HT1080 (cell line): ENCODE measurements around the gene PER2. TPM values are rescaled to one million over a fixed set of nuclear protein-coding genes. Genes with fewer than 3 reads are reported as not detected.

Experiments used
- DNase-seq: peaks from one replicate; pipeline ENCODE4 v3.0.0-alpha.2; 2015; ENCODE audit warnings: low read depth
- total RNA-seq: library from RNA; depleted of rRNA; stranded (reverse); fragments of >200 nt; shearing (Covaris generic); gene quantifications from 2 replicates; pipeline ENCODE4 v1.2.3, GENCODE V29; 2014

Gene PER2
- total RNA-seq, 1 experiment from 2014 or later: 2.6 TPM

GRCh38 chr2:238269741-238270140 is 18.7 kb downstream of the PER2 start:
- no peak for DNase-seq

- DNase-seq: no peak
Observed at GRCh38 chr2:238267884-238268680, 20.3 kb downstream of the PER2 start.

- peak; percentile 38 for DNase-seq
Observed at GRCh38 chr2:238267341-238267710, 21.1 kb downstream of the PER2 start.

GRCh38 chr2:238265605-238266004 is 22.8 kb downstream of the PER2 start:
- DNase-seq: no peak

GRCh38 chr2:238264072-238264460 is 24.3 kb downstream of the PER2 start:
- no peak for DNase-seq

GRCh38 chr2:238263204-238264071 is 25.0 kb downstream of the PER2 start:
- DNase-seq: peak; percentile 79

GRCh38 chr2:238262496-238263122 is 25.8 kb downstream of the PER2 start:
- DNase-seq: no peak

- DNase-seq: no peak
Observed at GRCh38 chr2:238261718-238262375, 26.6 kb downstream of the PER2 start.

GRCh38 chr2:238260883-238261282 is 27.5 kb downstream of the PER2 start:
- no peak for DNase-seq

- no peak for DNase-seq
Observed at GRCh38 chr2:238259061-238260020, 29.1 kb downstream of the PER2 start.

- DNase-seq: no peak
Observed at GRCh38 chr2:238257786-238258700, 30.4 kb downstream of the PER2 start.

GRCh38 chr2:238256594-238257104 is 31.8 kb downstream of the PER2 start:
- DNase-seq: peak; percentile 81

GRCh38 chr2:238256111-238256510 is 32.3 kb downstream of the PER2 start:
- DNase-seq: no peak

- no peak for DNase-seq
Observed at GRCh38 chr2:238255636-238256035, 32.8 kb downstream of the PER2 start.

- no peak for DNase-seq
Observed at GRCh38 chr2:238255151-238255551, 33.3 kb downstream of the PER2 start.

GRCh38 chr2:238254095-238254723 is 34.2 kb downstream of the PER2 start:
- no peak for DNase-seq

- DNase-seq: no peak
Observed at GRCh38 chr2:238252766-238253630, 35.4 kb downstream of the PER2 start.

GRCh38 chr2:238251986-238252385 is 36.4 kb downstream of the PER2 start:
- DNase-seq: no peak
